ENCODE data around the gene MINDY4.

The MINDY4 gene

GRCh38 chr7:30771174-30771879 is at the start of gene MINDY4:
Gene MINDY4, plus strand, starts transcription at chr7:30771417. Its CDS starts 77 bp downstream, at chr7:30771494.
- Mint-ChIP-seq H3K27me3 (ENCODE audit: low read depth) (peaks cover 17% of the 10 kb centered on the region), H3K9me3 (no peaks in the 10 kb centered on the region), H3K4me3 (peak within 1 kb of the TSS; percentile 89), H3K36me3 (ENCODE audit: low read depth) (no peaks in the 10 kb centered on the region), H3K4me1 (ENCODE audit: low read depth) (peaks cover 5% of the 10 kb centered on the region), H3K27ac (peak within 1 kb of the TSS; percentile 72)

- Mint-ChIP-seq H3K4me3 (no peak overlapping the region), H3K36me3 (ENCODE audit: low read depth) (peaks cover 17% of the 10 kb centered on the region), H3K27me3 (ENCODE audit: low read depth) (peaks cover 3% of the 10 kb centered on the region), H3K9me3 (peaks cover 25% of the 10 kb centered on the region), H3K27ac (no peak overlapping the region), H3K4me1 (ENCODE audit: low read depth) (peaks cover 28% of the 10 kb centered on the region)
Measured at GRCh38 chr7:30722187-30722586, 49.0 kb upstream of the MINDY4 start.

- no peak overlapping the region for H3K27ac Mint-ChIP-seq
- H3K4me1 Mint-ChIP-seq (ENCODE audit: low read depth) = peaks cover 33% of the 10 kb centered on the region
- H3K36me3 Mint-ChIP-seq (ENCODE audit: low read depth) = peaks cover 15% of the 10 kb centered on the region
- no peak overlapping the region for H3K4me3 Mint-ChIP-seq
- H3K27me3 Mint-ChIP-seq (ENCODE audit: low read depth) = peaks cover 3% of the 10 kb centered on the region
- H3K9me3 Mint-ChIP-seq = peaks cover 22% of the 10 kb centered on the region
Measured at GRCh38 chr7:30722671-30723070, 48.5 kb upstream of the MINDY4 start.

GRCh38 chr7:30723776-30724175 is 47.4 kb upstream of the MINDY4 start:
- Mint-ChIP-seq H3K9me3 (peaks cover 11% of the 10 kb centered on the region), H3K27ac (no peak overlapping the region), H3K36me3 (ENCODE audit: low read depth) (peaks cover 7% of the 10 kb centered on the region), H3K4me3 (no peak overlapping the region), H3K27me3 (ENCODE audit: low read depth) (peaks cover 3% of the 10 kb centered on the region), H3K4me1 (ENCODE audit: low read depth) (peaks cover 43% of the 10 kb centered on the region)

GRCh38 chr7:30726296-30727006 is 44.8 kb upstream of the MINDY4 start:
- Mint-ChIP-seq H3K4me1 (ENCODE audit: low read depth) (peaks cover 57% of the 10 kb centered on the region), H3K36me3 (ENCODE audit: low read depth) (no peaks in the 10 kb centered on the region), H3K27ac (peak overlapping the region; percentile 94), H3K9me3 (no peaks in the 10 kb centered on the region), H3K27me3 (ENCODE audit: low read depth) (no peaks in the 10 kb centered on the region), H3K4me3 (peak overlapping the region; percentile 76)

- Mint-ChIP-seq H3K9me3 (no peaks in the 10 kb centered on the region), H3K27ac (peak overlapping the region; percentile 94), H3K4me3 (peak overlapping the region; percentile 76), H3K36me3 (ENCODE audit: low read depth) (no peaks in the 10 kb centered on the region), H3K4me1 (ENCODE audit: low read depth) (peaks cover 57% of the 10 kb centered on the region), H3K27me3 (ENCODE audit: low read depth) (no peaks in the 10 kb centered on the region)
Measured at GRCh38 chr7:30727061-30727945, 43.9 kb upstream of the MINDY4 start.

GRCh38 chr7:30728591-30729100 is 42.6 kb upstream of the MINDY4 start:
- no peaks in the 10 kb centered on the region for H3K9me3 Mint-ChIP-seq

GRCh38 chr7:30729642-30730041 is 41.6 kb upstream of the MINDY4 start:
- no peaks in the 10 kb centered on the region for H3K27me3 Mint-ChIP-seq (ENCODE audit: low read depth)
- H3K36me3 Mint-ChIP-seq (ENCODE audit: low read depth) = peaks cover under 1% of the 10 kb centered on the region
- no peak overlapping the region for H3K4me3 Mint-ChIP-seq
- no peaks in the 10 kb centered on the region for H3K9me3 Mint-ChIP-seq
- H3K27ac Mint-ChIP-seq = no peak overlapping the region
- peaks cover 53% of the 10 kb centered on the region for H3K4me1 Mint-ChIP-seq (ENCODE audit: low read depth)

More at GRCh38 chr7:30728591-30729100, 42.6 kb upstream of the MINDY4 start:
- H3K36me3 Mint-ChIP-seq (ENCODE audit: low read depth) = no peaks in the 10 kb centered on the region
- H3K4me1 Mint-ChIP-seq (ENCODE audit: low read depth) = peaks cover 55% of the 10 kb centered on the region
- no peaks in the 10 kb centered on the region for H3K27me3 Mint-ChIP-seq (ENCODE audit: low read depth)
- H3K27ac Mint-ChIP-seq = peak overlapping the region; percentile 22
- H3K4me3 Mint-ChIP-seq = no peak overlapping the region

- H3K27me3 Mint-ChIP-seq (ENCODE audit: low read depth) = no peaks in the 10 kb centered on the region
- peaks cover 49% of the 10 kb centered on the region for H3K4me1 Mint-ChIP-seq (ENCODE audit: low read depth)
- H3K4me3 Mint-ChIP-seq = no peak overlapping the region
- H3K27ac Mint-ChIP-seq = no peak overlapping the region
- no peaks in the 10 kb centered on the region for H3K9me3 Mint-ChIP-seq
- peaks cover 4% of the 10 kb centered on the region for H3K36me3 Mint-ChIP-seq (ENCODE audit: low read depth)
Measured at GRCh38 chr7:30730097-30730496, 41.1 kb upstream of the MINDY4 start.

- Mint-ChIP-seq H3K27ac (peak overlapping the region; percentile 28), H3K4me1 (ENCODE audit: low read depth) (peaks cover 41% of the 10 kb centered on the region), H3K9me3 (no peaks in the 10 kb centered on the region), H3K4me3 (no peak overlapping the region), H3K27me3 (ENCODE audit: low read depth) (no peaks in the 10 kb centered on the region), H3K36me3 (ENCODE audit: low read depth) (peaks cover 5% of the 10 kb centered on the region)
Measured at GRCh38 chr7:30730996-30731395, 40.2 kb upstream of the MINDY4 start.

- peaks cover 36% of the 10 kb centered on the region for H3K4me1 Mint-ChIP-seq (ENCODE audit: low read depth)
- no peaks in the 10 kb centered on the region for H3K27me3 Mint-ChIP-seq (ENCODE audit: low read depth)
- H3K9me3 Mint-ChIP-seq = no peaks in the 10 kb centered on the region
- H3K4me3 Mint-ChIP-seq = no peak overlapping the region
- peak overlapping the region; percentile 28 for H3K27ac Mint-ChIP-seq
- H3K36me3 Mint-ChIP-seq (ENCODE audit: low read depth) = peaks cover 5% of the 10 kb centered on the region
Measured at GRCh38 chr7:30731581-30731980, 39.6 kb upstream of the MINDY4 start.

GRCh38 chr7:30732606-30733005 is 38.6 kb upstream of the MINDY4 start:
- Mint-ChIP-seq H3K9me3 (no peaks in the 10 kb centered on the region), H3K4me3 (no peak overlapping the region)

GRCh38 chr7:30733216-30733615 is 38.0 kb upstream of the MINDY4 start:
- H3K36me3 Mint-ChIP-seq (ENCODE audit: low read depth) = peaks cover 8% of the 10 kb centered on the region
- no peaks in the 10 kb centered on the region for H3K9me3 Mint-ChIP-seq
- H3K4me3 Mint-ChIP-seq = no peak overlapping the region
- H3K27me3 Mint-ChIP-seq (ENCODE audit: low read depth) = no peaks in the 10 kb centered on the region
- peaks cover 29% of the 10 kb centered on the region for H3K4me1 Mint-ChIP-seq (ENCODE audit: low read depth)
- no peak overlapping the region for H3K27ac Mint-ChIP-seq

More at GRCh38 chr7:30732606-30733005, 38.6 kb upstream of the MINDY4 start:
- Mint-ChIP-seq H3K27ac (no peak overlapping the region), H3K36me3 (ENCODE audit: low read depth) (peaks cover 8% of the 10 kb centered on the region), H3K27me3 (ENCODE audit: low read depth) (no peaks in the 10 kb centered on the region), H3K4me1 (ENCODE audit: low read depth) (peaks cover 30% of the 10 kb centered on the region)

GRCh38 chr7:30733691-30734090 is 37.5 kb upstream of the MINDY4 start:
- H3K27me3 Mint-ChIP-seq (ENCODE audit: low read depth) = no peaks in the 10 kb centered on the region
- H3K27ac Mint-ChIP-seq = no peak overlapping the region
- H3K4me3 Mint-ChIP-seq = no peak overlapping the region
- peaks cover 30% of the 10 kb centered on the region for H3K4me1 Mint-ChIP-seq (ENCODE audit: low read depth)
- peaks cover 8% of the 10 kb centered on the region for H3K36me3 Mint-ChIP-seq (ENCODE audit: low read depth)
- no peaks in the 10 kb centered on the region for H3K9me3 Mint-ChIP-seq
